Trophoblast cell (in vitro differentiated cells and primary cell): ENCODE data around the gene ARL8A. TPM values are rescaled to one million over a fixed set of nuclear protein-coding genes. Genes with fewer than 3 reads are reported as not detected.

Experiments
- DNase-seq, 2 donors: peaks; one replicate each; pipeline ENCODE4 v3.0.0-alpha.2; 2016
- H2AFZ ChIP-seq: 2 replicates; pipeline ENCODE4 v1.6.1; 2013; ENCODE audit warnings: low read length, moderate library complexity, mild to moderate bottlenecking; ENCODE audit not compliant: insufficient read depth, poor library complexity
- H2AK5ac ChIP-seq: 2 replicates; pipeline ENCODE4 v1.6.1; 2013; ENCODE audit warnings: mild to moderate bottlenecking, low read length
- H2BK120ac ChIP-seq: 2 replicates; pipeline ENCODE4 v1.6.1; 2013; ENCODE audit warnings: low read length, mild to moderate bottlenecking, moderate library complexity; ENCODE audit not compliant: insufficient read depth, poor library complexity
- H2BK12ac ChIP-seq: 2 replicates; pipeline ENCODE4 v1.6.1; 2013; ENCODE audit warnings: mild to moderate bottlenecking, low read length, moderate library complexity
- H2BK5ac ChIP-seq: 2 replicates; pipeline ENCODE4 v1.6.1; 2013; ENCODE audit warnings: low read length, low read depth, moderate library complexity, mild to moderate bottlenecking; ENCODE audit not compliant: poor library complexity
- H3K14ac ChIP-seq: 2 replicates; pipeline ENCODE4 v1.6.1; 2013; ENCODE audit warnings: mild to moderate bottlenecking, low read length
- H3K18ac ChIP-seq: 2 replicates; pipeline ENCODE4 v1.6.1; 2013; ENCODE audit warnings: mild to moderate bottlenecking, low read length
- H3K23ac ChIP-seq: 2 replicates; pipeline ENCODE4 v1.6.1; 2013; ENCODE audit warnings: low read length
- H3K27ac ChIP-seq: 2 replicates; pipeline ENCODE4 v1.5.1; 2013; ENCODE audit warnings: low read depth, mild to moderate bottlenecking, inconsistent platforms, low read length, moderate library complexity
- H3K27me3 ChIP-seq: 2 replicates; pipeline ENCODE4 v1.6.1; 2013; ENCODE audit warnings: inconsistent platforms, mild to moderate bottlenecking, low read length, moderate library complexity; ENCODE audit not compliant: insufficient read depth
- H3K36me3 ChIP-seq, 2 experiments: 1 replicate in 1 of 2; 2 replicates in 1 of 2; pipeline ENCODE4 v1.6.1; 2013; ENCODE audit warnings: low read length in 2 of 2, mild to moderate bottlenecking in 2 of 2, moderate library complexity in 1 of 2; ENCODE audit not compliant: insufficient read depth in 2 of 2, control insufficient read depth in 1 of 2
- H3K4ac ChIP-seq: 2 replicates; pipeline ENCODE4 v1.6.1; 2013; ENCODE audit warnings: low read depth, mild to moderate bottlenecking, low read length, moderate library complexity
- H3K4me1 ChIP-seq, 2 experiments: 1 replicate in 1 of 2; 2 replicates in 1 of 2; pipeline ENCODE4 v1.6.1; 2013; ENCODE audit warnings: low read length in 2 of 2, mild to moderate bottlenecking in 2 of 2, moderate library complexity in 1 of 2; ENCODE audit not compliant: insufficient read depth in 2 of 2, control insufficient read depth in 1 of 2
- H3K4me2 ChIP-seq: 2 replicates; pipeline ENCODE4 v1.6.1; 2013; ENCODE audit warnings: inconsistent platforms, mild to moderate bottlenecking, low read length, moderate library complexity
- H3K4me3 ChIP-seq: 2 replicates; pipeline ENCODE4 v1.5.1; 2013; ENCODE audit warnings: mild to moderate bottlenecking, low read depth, low read length, inconsistent platforms
- H3K79me1 ChIP-seq: one replicate; pipeline ENCODE4 v1.6.1; 2013; ENCODE audit warnings: low read length
- H3K79me2 ChIP-seq: 2 replicates; pipeline ENCODE4 v1.6.1; 2013; ENCODE audit warnings: low read length, mild to moderate bottlenecking; ENCODE audit not compliant: control insufficient read depth, insufficient read depth, poor library complexity
- H3K9ac ChIP-seq: 2 replicates; pipeline ENCODE4 v1.6.1; 2013; ENCODE audit warnings: mild to moderate bottlenecking, low read length
- H3K9me3 ChIP-seq: 2 replicates; pipeline ENCODE4 v1.6.1; 2013; ENCODE audit warnings: low read depth, mild to moderate bottlenecking, control low read depth, inconsistent platforms, low read length; ENCODE audit not compliant: insufficient read depth
- H4K12ac ChIP-seq: 2 replicates; pipeline ENCODE4 v1.6.1; 2013; ENCODE audit warnings: low read depth, mild to moderate bottlenecking, low read length, moderate library complexity
- H4K8ac ChIP-seq: 2 replicates; pipeline ENCODE4 v1.6.1; 2013; ENCODE audit warnings: low read depth, mild to moderate bottlenecking, low read length, moderate library complexity
- H4K91ac ChIP-seq: one replicate; pipeline ENCODE4 v1.6.1; 2013; ENCODE audit warnings: low read depth, mild to moderate bottlenecking, low read length, moderate library complexity
- WGBS: extraction: QIAGEN DNeasy Blood & Tissue Kit; methylation state at CpG from one replicate; pipeline ENCODE4 v1.1.7; 2013; ENCODE audit warnings: missing lambda C conversion rate; ENCODE audit not compliant: insufficient read length, insufficient coverage; ENCODE audit errors: extremely low coverage; 5-methylcytosine and 5-hydroxymethylcytosine counted together
- polyA plus RNA-seq: library from polyadenylated mRNA; stranded (reverse); fragments of 200-250 nt; gene quantifications from 2 replicates; pipeline ENCODE4 v1.2.3, GENCODE V29; 2013

ARL8A gene
- polyA plus RNA-seq = 20.3 and 20.9 TPM in 2 replicates

- Histone ChIP-seq H2BK5ac (no peak within 1 kb of the TSS), H3K36me3 (no peaks in the 10 kb centered on the region), H3K79me1 (peaks cover 16% of the 10 kb centered on the region), H3K9ac (peak within 1 kb of the TSS; percentile 94), H3K27ac (no peak within 1 kb of the TSS), H4K12ac (peak within 1 kb of the TSS; percentile 63), H3K4me3 (peak within 1 kb of the TSS; percentile 91), H2AFZ (peak within 1 kb of the TSS; percentile 69), H3K4ac (peak within 1 kb of the TSS; percentile 53), H3K79me2 (peaks cover 13% of the 10 kb centered on the region), H3K14ac (peak within 1 kb of the TSS; percentile 92), H3K27me3 (no peaks in the 10 kb centered on the region), H2AK5ac (peak within 1 kb of the TSS; percentile 69), H4K8ac (peak within 1 kb of the TSS; percentile 86), H3K4me2 (peak within 1 kb of the TSS; percentile 85), H3K23ac (no peak within 1 kb of the TSS), H3K18ac (peak within 1 kb of the TSS; percentile 38), H2BK120ac (peak within 1 kb of the TSS; percentile 59), H4K91ac (peak within 1 kb of the TSS; percentile 47), H2BK12ac (no peak within 1 kb of the TSS), H3K9me3 (no peaks in the 10 kb centered on the region), H3K4me1 (peaks cover 8 to 17% of the 10 kb centered on the region in 2 experiments)
- WGBS = no CpG with 5 or more reads among the region's 82 CpGs
- peak; percentile 36 to 58 for DNase-seq
Observed at GRCh38 chr1:202144402-202145067, at the start of gene ARL8A. Gene ARL8A, minus strand, starts transcription at chr1:202144737. Its CDS starts 165 bp downstream, at chr1:202144572.

- H3K79me2 ChIP-seq = no peaks in the 10 kb centered on the region
- WGBS = no CpG with 5 or more reads among the region's 11 CpGs
Observed at GRCh38 chr1:202194328-202194648, 49.8 kb upstream of the ARL8A start.

GRCh38 chr1:202193614-202194327, 49.2 kb upstream of the ARL8A start, which contains the start of gene LGR6:
Gene LGR6, plus strand, starts transcription at chr1:202193799. Its CDS starts 191 bp downstream, at chr1:202193990.
- no peak within 1 kb of the TSS for H2AK5ac ChIP-seq
- no peak within 1 kb of the TSS for H3K23ac ChIP-seq
- H3K36me3 ChIP-seq = no peaks in the 10 kb centered on the region
- no peak within 1 kb of the TSS for H4K12ac ChIP-seq
- H3K9ac ChIP-seq = no peak within 1 kb of the TSS
- no peaks in the 10 kb centered on the region for H3K79me1 ChIP-seq
- peaks cover 24% of the 10 kb centered on the region for H3K27me3 ChIP-seq
- no peak within 1 kb of the TSS for H3K4ac ChIP-seq
- no peaks in the 10 kb centered on the region for H3K9me3 ChIP-seq
- no CpG with 5 or more reads among the region's 61 CpGs for WGBS
- no peaks in the 10 kb centered on the region for H3K4me1 ChIP-seq
- no peak within 1 kb of the TSS for H4K8ac ChIP-seq
- no peak for DNase-seq
- no peak within 1 kb of the TSS for H3K4me3 ChIP-seq
- no peak within 1 kb of the TSS for H3K27ac ChIP-seq
- H4K91ac ChIP-seq = no peak within 1 kb of the TSS
- H2BK5ac ChIP-seq = no peak within 1 kb of the TSS
- no peak within 1 kb of the TSS for H2BK12ac ChIP-seq
- no peak within 1 kb of the TSS for H3K4me2 ChIP-seq
- H2BK120ac ChIP-seq = no peak within 1 kb of the TSS
- no peak within 1 kb of the TSS for H3K14ac ChIP-seq
- no peak within 1 kb of the TSS for H3K18ac ChIP-seq
- no peak within 1 kb of the TSS for H2AFZ ChIP-seq
- no peaks in the 10 kb centered on the region for H3K79me2 ChIP-seq

More at GRCh38 chr1:202194328-202194648, 49.8 kb upstream of the ARL8A start:
- no peaks in the 10 kb centered on the region for H3K36me3 ChIP-seq
- no peaks in the 10 kb centered on the region for H3K9me3 ChIP-seq
- H2BK12ac ChIP-seq = no peak overlapping the region
- no peak overlapping the region for H3K4ac ChIP-seq
- H4K91ac ChIP-seq = no peak overlapping the region
- H3K27ac ChIP-seq = no peak overlapping the region
- H4K8ac ChIP-seq = no peak overlapping the region
- H2BK5ac ChIP-seq = no peak overlapping the region
- H3K4me1 ChIP-seq = no peaks in the 10 kb centered on the region
- H3K27me3 ChIP-seq = peaks cover 24% of the 10 kb centered on the region
- no peak overlapping the region for H3K4me3 ChIP-seq
- no peak overlapping the region for H3K14ac ChIP-seq
- DNase-seq = no peak
- no peak overlapping the region for H2AK5ac ChIP-seq
- no peak overlapping the region for H3K18ac ChIP-seq
- no peak overlapping the region for H2AFZ ChIP-seq
- no peak overlapping the region for H3K23ac ChIP-seq
- H3K9ac ChIP-seq = no peak overlapping the region
- no peak overlapping the region for H2BK120ac ChIP-seq
- H3K4me2 ChIP-seq = no peak overlapping the region
- H4K12ac ChIP-seq = no peak overlapping the region
- no peaks in the 10 kb centered on the region for H3K79me1 ChIP-seq

- Histone ChIP-seq H3K9ac (no peak overlapping the region), H2BK5ac (no peak overlapping the region), H3K4ac (no peak overlapping the region), H3K36me3 (no peaks in the 10 kb centered on the region), H3K4me3 (no peak overlapping the region), H3K9me3 (no peaks in the 10 kb centered on the region), H2AK5ac (no peak overlapping the region), H3K4me1 (no peaks in the 10 kb centered on the region), H2BK12ac (no peak overlapping the region), H4K91ac (no peak overlapping the region), H2BK120ac (no peak overlapping the region), H3K27me3 (peaks cover 24% of the 10 kb centered on the region), H3K14ac (no peak overlapping the region), H4K8ac (no peak overlapping the region), H4K12ac (no peak overlapping the region), H3K4me2 (no peak overlapping the region), H3K18ac (no peak overlapping the region), H3K79me1 (no peaks in the 10 kb centered on the region), H3K79me2 (no peaks in the 10 kb centered on the region), H3K23ac (no peak overlapping the region), H3K27ac (no peak overlapping the region), H2AFZ (no peak overlapping the region)
- no CpG with 5 or more reads among the region's 18 CpGs for WGBS
- DNase-seq = peak; percentile 21 to 75
Observed at GRCh38 chr1:202192770-202193613, 48.5 kb upstream of the ARL8A start.
